Measurements from ENCODE around the gene NTSR2.

GRCh38 chr2:11698009-11698922 is 28.3 kb upstream of the NTSR2 start:
- TF ChIP-seq, protein P1, sequence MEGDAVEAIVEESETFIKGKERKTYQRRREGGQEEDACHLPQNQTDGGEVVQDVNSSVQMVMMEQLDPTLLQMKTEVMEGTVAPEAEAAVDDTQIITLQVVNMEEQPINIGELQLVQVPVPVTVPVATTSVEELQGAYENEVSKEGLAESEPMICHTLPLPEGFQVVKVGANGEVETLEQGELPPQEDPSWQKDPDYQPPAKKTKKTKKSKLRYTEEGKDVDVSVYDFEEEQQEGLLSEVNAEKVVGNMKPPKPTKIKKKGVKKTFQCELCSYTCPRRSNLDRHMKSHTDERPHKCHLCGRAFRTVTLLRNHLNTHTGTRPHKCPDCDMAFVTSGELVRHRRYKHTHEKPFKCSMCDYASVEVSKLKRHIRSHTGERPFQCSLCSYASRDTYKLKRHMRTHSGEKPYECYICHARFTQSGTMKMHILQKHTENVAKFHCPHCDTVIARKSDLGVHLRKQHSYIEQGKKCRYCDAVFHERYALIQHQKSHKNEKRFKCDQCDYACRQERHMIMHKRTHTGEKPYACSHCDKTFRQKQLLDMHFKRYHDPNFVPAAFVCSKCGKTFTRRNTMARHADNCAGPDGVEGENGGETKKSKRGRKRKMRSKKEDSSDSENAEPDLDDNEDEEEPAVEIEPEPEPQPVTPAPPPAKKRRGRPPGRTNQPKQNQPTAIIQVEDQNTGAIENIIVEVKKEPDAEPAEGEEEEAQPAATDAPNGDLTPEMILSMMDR (IDR thresholded peaks at IDR 0.05; ENCODE audit: low read depth, low read length, poor library complexity, severe bottlenecking) = no peak
- no peak for TF ChIP-seq EZH2phosphoT487 (IDR thresholded peaks at IDR 0.05; ENCODE audit: borderline replicate concordance, low read length)

Measured in DOHH2 (cell line).